ENCODE measurements around the gene STAT3.
"Not testable (repeated sequence)": the region's sequence is repeated elsewhere in the genome, so short reads cannot be mapped to it uniquely, and the experiment has no call there.

Gene STAT3

GRCh38 chr17:42279776-42280630 lies 108.2 kb downstream of the STAT3 start:
- DNase-seq (ENCODE audit: low read depth in 2 of 2), result no peak

- no peak for DNase-seq (ENCODE audit: low read depth in 2 of 2)
Observed at GRCh38 chr17:42277342-42277712, 110.9 kb downstream of the STAT3 start.

GRCh38 chr17:42276609-42277341 lies 111.5 kb downstream of the STAT3 start:
- DNase-seq (ENCODE audit: low read depth in 2 of 2), result no peak

- DNase-seq (ENCODE audit: low read depth in 2 of 2), result no peak
Observed at GRCh38 chr17:42276359-42276608, 112.0 kb downstream of the STAT3 start, which contains the start of gene STAT5B. Gene STAT5B, minus strand, starts transcription at chr17:42276391. Its CDS starts 44,264 bp downstream, at chr17:42232127.

GRCh38 chr17:42275527-42276358 lies 112.5 kb downstream of the STAT3 start:
- no peak for DNase-seq (ENCODE audit: low read depth in 2 of 2)

- DNase-seq (ENCODE audit: low read depth in 2 of 2), result no peak
Observed at GRCh38 chr17:42274812-42275526, 113.3 kb downstream of the STAT3 start.

GRCh38 chr17:42274253-42274542 lies 114.0 kb downstream of the STAT3 start:
- DNase-seq (ENCODE audit: low read depth in 2 of 2), result no peak

GRCh38 chr17:42273474-42274252 lies 114.6 kb downstream of the STAT3 start:
- DNase-seq (ENCODE audit: low read depth in 2 of 2), result no peak

GRCh38 chr17:42272162-42272907 lies 115.9 kb downstream of the STAT3 start:
- no peak for DNase-seq (ENCODE audit: low read depth in 2 of 2)

- DNase-seq (ENCODE audit: low read depth in 2 of 2), result no peak
Observed at GRCh38 chr17:42271779-42272035, 116.5 kb downstream of the STAT3 start.

GRCh38 chr17:42271006-42271778 lies 117.0 kb downstream of the STAT3 start:
- DNase-seq (ENCODE audit: low read depth in 2 of 2), result no peak

- no peak for DNase-seq (ENCODE audit: low read depth in 2 of 2)
Observed at GRCh38 chr17:42270596-42270995, 117.6 kb downstream of the STAT3 start.

GRCh38 chr17:42270170-42270535 lies 118.1 kb downstream of the STAT3 start:
- DNase-seq (ENCODE audit: low read depth in 2 of 2), result no peak

GRCh38 chr17:42268236-42268635 lies 120.0 kb downstream of the STAT3 start:
- DNase-seq (ENCODE audit: low read depth in 2 of 2), result no peak

GRCh38 chr17:42266918-42267766 lies 121.1 kb downstream of the STAT3 start:
- no peak for DNase-seq (ENCODE audit: low read depth in 2 of 2)

GRCh38 chr17:42266462-42266861 lies 121.8 kb downstream of the STAT3 start:
- no peak for DNase-seq (ENCODE audit: low read depth in 2 of 2)

- DNase-seq (ENCODE audit: low read depth in 2 of 2), result not testable (repeated sequence)
Observed at GRCh38 chr17:42264366-42264765, 123.9 kb downstream of the STAT3 start.
